CD4-positive, alpha-beta T cell treated with Interleukin-6 at 100 ng/mL for 8 hours (primary cell): ENCODE data around the gene DUSP28.
"Not testable (repeated sequence)": the region's sequence is repeated elsewhere in the genome, so short reads cannot be mapped to it uniquely, and the experiment has no call there.

Source experiments
- DNase-seq: peaks from one replicate; pipeline ENCODE4 v3.0.0-alpha.2; 2020; ENCODE audit warnings: mixed read lengths, low spot score

The DUSP28 gene

GRCh38 chr2:240560480-240561324 lies 545 bp downstream of the DUSP28 start:
- DNase-seq = peak; percentile 99

GRCh38 chr2:240561325-240561971 lies 1.3 kb downstream of the DUSP28 start:
- peak; percentile 30 for DNase-seq

GRCh38 chr2:240563231-240563630 lies 3.1 kb downstream of the DUSP28 start:
- DNase-seq = not testable (repeated sequence)

GRCh38 chr2:240563951-240564560 lies 3.9 kb downstream of the DUSP28 start:
- no peak for DNase-seq

- DNase-seq = no peak
Observed at GRCh38 chr2:240564561-240565332, 4.6 kb downstream of the DUSP28 start.

- peak; percentile 94 for DNase-seq
Observed at GRCh38 chr2:240565333-240566202, 5.4 kb downstream of the DUSP28 start.

- peak; percentile 96 for DNase-seq
Observed at GRCh38 chr2:240566203-240567136, 6.3 kb downstream of the DUSP28 start.

GRCh38 chr2:240567137-240567871 lies 7.1 kb downstream of the DUSP28 start:
- peak; percentile 26 for DNase-seq

- peak; percentile 41 for DNase-seq
Observed at GRCh38 chr2:240567872-240568677, 7.9 kb downstream of the DUSP28 start, which contains the start of gene RNPEPL1. Gene RNPEPL1 (plus strand): TSS chr2:240568484. CDS start chr2:240568587, 103 bp downstream.

GRCh38 chr2:240568678-240569522 lies 8.7 kb downstream of the DUSP28 start:
- DNase-seq = peak; percentile 56

GRCh38 chr2:240569523-240569997 lies 9.4 kb downstream of the DUSP28 start:
- DNase-seq = no peak

- DNase-seq = no peak
Observed at GRCh38 chr2:240569998-240570530, 9.9 kb downstream of the DUSP28 start.

- DNase-seq = no peak
Observed at GRCh38 chr2:240570531-240571313, 10.6 kb downstream of the DUSP28 start.

GRCh38 chr2:240571314-240571973 lies 11.3 kb downstream of the DUSP28 start:
- no peak for DNase-seq
